HUES64 (cell line): Measurements from ENCODE around the gene PNPLA5.
"Not testable (repeated sequence)": the region's sequence is repeated elsewhere in the genome, so short reads cannot be mapped to it uniquely, and the experiment has no call there.

ENCODE experiments used
- H3K27ac ChIP-seq: 2 replicates; pipeline ENCODE4 v1.7.0; 2013; ENCODE audit warnings: low read depth, low read length, inconsistent platforms
- H3K27me3 ChIP-seq: 2 replicates; pipeline ENCODE4 v1.6.1; 2013; ENCODE audit warnings: mild to moderate bottlenecking, low read length; ENCODE audit not compliant: insufficient read depth
- H3K36me3 ChIP-seq: 2 replicates; pipeline ENCODE4 v1.6.1; 2013; ENCODE audit warnings: mild to moderate bottlenecking, low read length; ENCODE audit not compliant: insufficient read depth
- H3K4me1 ChIP-seq: 2 replicates; pipeline ENCODE4 v1.6.1; 2013; ENCODE audit warnings: mild to moderate bottlenecking, low read length, moderate library complexity; ENCODE audit not compliant: insufficient read depth
- H3K4me3 ChIP-seq: 2 replicates; pipeline ENCODE4 v1.5.1; 2013; ENCODE audit warnings: mild to moderate bottlenecking, low read length, moderate library complexity
- H3K9ac ChIP-seq: 2 replicates; pipeline ENCODE4 v1.6.1; 2013; ENCODE audit warnings: mild to moderate bottlenecking, low read depth, low read length
- H3K9me3 ChIP-seq: 2 replicates; pipeline ENCODE4 v1.6.1; 2013; ENCODE audit warnings: low read depth, low read length; ENCODE audit not compliant: insufficient read depth
- WGBS: fragments of 150-250, 120-280 bp; methylation state at CpG from one replicate; pipeline ENCODE4 v1.1.7; 2013; ENCODE audit warnings: missing lambda C conversion rate; 5-methylcytosine and 5-hydroxymethylcytosine counted together

PNPLA5 gene

GRCh38 chr22:43922123-43922522 is 30.3 kb upstream of the PNPLA5 start:
- Histone ChIP-seq H3K9me3 (no peaks in the 10 kb centered on the region), H3K9ac (no peak overlapping the region), H3K36me3 (peaks cover 10% of the 10 kb centered on the region), H3K27me3 (no peaks in the 10 kb centered on the region; the same call in 1 of the 2 replicates), H3K27ac (no peak overlapping the region), H3K4me3 (no peak overlapping the region), H3K4me1 (peaks cover 27% of the 10 kb centered on the region)
- WGBS, result 74% methylated on average over 3 of the region's 3 CpGs

GRCh38 chr22:43921370-43921769 is 29.6 kb upstream of the PNPLA5 start:
- 87% methylated on average over 4 of the region's 4 CpGs for WGBS
- H3K36me3 ChIP-seq, result peaks cover 3% of the 10 kb centered on the region; the same call in 1 of the 2 replicates
- H3K9ac ChIP-seq, result no peak overlapping the region
- H3K4me1 ChIP-seq, result peaks cover 27% of the 10 kb centered on the region
- H3K27me3 ChIP-seq, result no peaks in the 10 kb centered on the region; the same call in 1 of the 2 replicates
- H3K9me3 ChIP-seq, result no peaks in the 10 kb centered on the region
- H3K4me3 ChIP-seq, result no peak overlapping the region
- H3K27ac ChIP-seq, result no peak overlapping the region

- Histone ChIP-seq H3K27ac (no peak overlapping the region), H3K9ac (no peak overlapping the region), H3K36me3 (no peaks in the 10 kb centered on the region), H3K4me1 (peaks cover 13% of the 10 kb centered on the region), H3K27me3 (no peaks in the 10 kb centered on the region; the same call in 1 of the 2 replicates), H3K9me3 (0 out of 2 replicates have a peak, but pooled peaks cover 2% of the 10 kb centered on the region), H3K4me3 (no peak overlapping the region)
- WGBS, result 91% methylated on average over 16 of the region's 16 CpGs
Observed at GRCh38 chr22:43919106-43919973, 27.5 kb upstream of the PNPLA5 start.

- peaks cover 2% of the 10 kb centered on the region; the same call in 1 of the 2 replicates for H3K27me3 ChIP-seq
- WGBS, result 94% methylated on average over 6 of the region's 6 CpGs
- H3K4me1 ChIP-seq, result peaks cover 8% of the 10 kb centered on the region
- no peak overlapping the region for H3K4me3 ChIP-seq
- H3K27ac ChIP-seq, result no peak overlapping the region
- H3K36me3 ChIP-seq, result no peaks in the 10 kb centered on the region
- H3K9me3 ChIP-seq, result 0 out of 2 replicates have a peak, but pooled peaks cover 2% of the 10 kb centered on the region
- H3K9ac ChIP-seq, result no peak overlapping the region
Observed at GRCh38 chr22:43917521-43917920, 25.7 kb upstream of the PNPLA5 start.

- 68% methylated on average over 4 of the region's 4 CpGs for WGBS
- Histone ChIP-seq H3K9ac (no peak overlapping the region), H3K27me3 (peaks cover 4% of the 10 kb centered on the region), H3K4me1 (no peaks in the 10 kb centered on the region), H3K27ac (no peak overlapping the region), H3K36me3 (no peaks in the 10 kb centered on the region), H3K4me3 (no peak overlapping the region), H3K9me3 (0 out of 2 replicates have a peak, but pooled peaks cover 2% of the 10 kb centered on the region)
Observed at GRCh38 chr22:43911351-43911750, 19.5 kb upstream of the PNPLA5 start.

- WGBS, result 69% methylated on average over 6 of the region's 6 CpGs
- H3K9ac ChIP-seq, result no peak overlapping the region
Observed at GRCh38 chr22:43910178-43910695, 18.4 kb upstream of the PNPLA5 start.

GRCh38 chr22:43909708-43910107 is 17.9 kb upstream of the PNPLA5 start:
- Histone ChIP-seq H3K4me1 (no peaks in the 10 kb centered on the region), H3K36me3 (no peaks in the 10 kb centered on the region), H3K27ac (no peak overlapping the region), H3K4me3 (no peak overlapping the region), H3K9me3 (no peaks in the 10 kb centered on the region), H3K9ac (no peak overlapping the region), H3K27me3 (peaks cover 4% of the 10 kb centered on the region)
- WGBS, result 91% methylated on average over 1 of the region's 1 CpG

More at GRCh38 chr22:43910178-43910695, 18.4 kb upstream of the PNPLA5 start:
- Histone ChIP-seq H3K27ac (no peak overlapping the region), H3K4me1 (no peaks in the 10 kb centered on the region), H3K36me3 (no peaks in the 10 kb centered on the region), H3K9me3 (no peaks in the 10 kb centered on the region), H3K4me3 (no peak overlapping the region), H3K27me3 (peaks cover 4% of the 10 kb centered on the region)

- WGBS, result 86% methylated on average over 7 of the region's 7 CpGs
- H3K4me3 ChIP-seq, result no peak overlapping the region
- no peak overlapping the region for H3K27ac ChIP-seq
Observed at GRCh38 chr22:43905681-43906080, 13.9 kb upstream of the PNPLA5 start.

GRCh38 chr22:43904412-43904811 is 12.6 kb upstream of the PNPLA5 start:
- not testable (repeated sequence) for H3K9ac ChIP-seq, H3K36me3 ChIP-seq, H3K9me3 ChIP-seq, H3K27ac ChIP-seq, H3K4me3 ChIP-seq, H3K27me3 ChIP-seq, H3K4me1 ChIP-seq
- 43% methylated on average over 8 of the region's 12 CpGs for WGBS

More at GRCh38 chr22:43905681-43906080, 13.9 kb upstream of the PNPLA5 start:
- Histone ChIP-seq H3K4me1 (no peaks in the 10 kb centered on the region), H3K9ac (no peak overlapping the region), H3K36me3 (no peaks in the 10 kb centered on the region), H3K27me3 (peaks cover 2% of the 10 kb centered on the region; the same call in 1 of the 2 replicates), H3K9me3 (no peaks in the 10 kb centered on the region)

- H3K9ac ChIP-seq, H3K4me3 ChIP-seq, H3K4me1 ChIP-seq, H3K9me3 ChIP-seq, H3K36me3 ChIP-seq, H3K27ac ChIP-seq, H3K27me3 ChIP-seq: not testable (repeated sequence)
- 84% methylated on average over 11 of the region's 12 CpGs for WGBS
Observed at GRCh38 chr22:43903033-43903432, 11.2 kb upstream of the PNPLA5 start.

- Histone ChIP-seq H3K9me3 (no peaks in the 10 kb centered on the region), H3K4me3 (no peak overlapping the region), H3K36me3 (no peaks in the 10 kb centered on the region), H3K9ac (no peak overlapping the region), H3K4me1 (no peaks in the 10 kb centered on the region), H3K27ac (no peak overlapping the region), H3K27me3 (no peaks in the 10 kb centered on the region)
- WGBS, result 65% methylated on average over 5 of the region's 5 CpGs
Observed at GRCh38 chr22:43901976-43902643, 10.3 kb upstream of the PNPLA5 start.
